IMR-90 (cell line): Measurements from ENCODE around the gene MZB1. TPM values are rescaled to one million over a fixed set of nuclear protein-coding genes. Genes with fewer than 3 reads are reported as not detected.

Experiments
- ATAC-seq: fragments of 200-7000 bp; cut with Tn5 transposase; 2 replicates; pipeline ENCODE4 v1.9.1; 2020; ENCODE audit warnings: low read depth, mild to moderate bottlenecking, moderate library complexity
- BruUV-seq: library from RNA; stranded (reverse); fragments of 400-500 nt; replicated peaks from 2 replicates; lab custom pipeline; 2021; lab: Mats Ljungman, UMichigan
- CTCF ChIA-PET: fragments of 300-600 bp; formaldehyde crosslinking; extraction: SDS; loops from one replicate; lab custom pipeline; 2021; ENCODE audit warnings: antibody characterized with exemption; lab: Yijun Ruan, JAX
- POLR2A ChIA-PET: fragments of 300-600 bp; sonication (Branson Sonifier 250); formaldehyde crosslinking; loops from one replicate; lab custom pipeline; 2022; ENCODE audit warnings: antibody characterized with exemption; ENCODE audit not compliant: unreplicated experiment; lab: Charles Lee
- DNase-seq: peaks from one replicate; pipeline ENCODE4 v3.0.0; 2013
- H2AFZ ChIP-seq: replicated peaks from 2 replicates; pipeline ENCODE3; 2013; ENCODE audit warnings: low read length, mild to moderate bottlenecking; ENCODE audit not compliant: poor library complexity
- H2AK5ac ChIP-seq: 2 replicates; pipeline ENCODE4 v1.6.1; 2013; ENCODE audit warnings: low read depth, low read length, inconsistent platforms
- H2AK9ac ChIP-seq: replicated peaks from 2 replicates; pipeline ENCODE3; 2013; ENCODE audit warnings: mild to moderate bottlenecking, low read depth, low read length, moderate library complexity; ENCODE audit not compliant: poor library complexity
- H2BK120ac ChIP-seq: 2 replicates; pipeline ENCODE4 v1.6.1; 2013; ENCODE audit warnings: low read depth, low read length, inconsistent platforms
- H2BK15ac ChIP-seq: 3 replicates; pipeline ENCODE4 v1.6.1; 2013; ENCODE audit warnings: low read depth, low read length, inconsistent platforms
- H2BK20ac ChIP-seq: 2 replicates; pipeline ENCODE4 v1.6.1; 2013; ENCODE audit warnings: low read depth, mild to moderate bottlenecking, inconsistent platforms, low read length, moderate library complexity
- H2BK5ac ChIP-seq: 2 replicates; pipeline ENCODE4 v1.6.1; 2013; ENCODE audit warnings: mild to moderate bottlenecking, low read depth, low read length, inconsistent platforms; ENCODE audit not compliant: poor library complexity, severe bottlenecking
- H3K14ac ChIP-seq: replicated peaks from 2 replicates; pipeline ENCODE4 v1.6.1; 2013; ENCODE audit warnings: low read depth, low read length, inconsistent platforms
- H3K18ac ChIP-seq: 2 replicates; pipeline ENCODE4 v1.6.1; 2013; ENCODE audit warnings: low read depth, low read length, control low read depth
- H3K23ac ChIP-seq: 2 replicates; pipeline ENCODE4 v1.6.1; 2013; ENCODE audit warnings: low read depth, low read length, inconsistent platforms
- H3K27ac ChIP-seq: 2 replicates; pipeline ENCODE4 v1.5.1; 2013; ENCODE audit warnings: mild to moderate bottlenecking, control low read depth, low read length; ENCODE audit not compliant: insufficient read depth
- H3K27me3 ChIP-seq: 2 replicates; pipeline ENCODE4 v1.6.1; 2013; ENCODE audit warnings: low read length; ENCODE audit not compliant: control insufficient read depth, insufficient read depth
- H3K36me3 ChIP-seq: 2 replicates; pipeline ENCODE4 v1.6.1; 2013; ENCODE audit warnings: low read length, mixed read lengths; ENCODE audit not compliant: control insufficient read depth, insufficient read depth
- H3K4ac ChIP-seq: 2 replicates; pipeline ENCODE4 v1.6.1; 2013; ENCODE audit warnings: low read depth, low read length, inconsistent platforms
- H3K4me1 ChIP-seq: 2 replicates; pipeline ENCODE4 v1.6.1; 2013; ENCODE audit warnings: low read length, mixed read lengths; ENCODE audit not compliant: control insufficient read depth, insufficient read depth
- H3K4me2 ChIP-seq: 2 replicates; pipeline ENCODE4 v1.6.1; 2013; ENCODE audit warnings: low read depth, mild to moderate bottlenecking, control low read depth, low read length, moderate library complexity
- H3K4me3 ChIP-seq: 2 replicates; pipeline ENCODE4 v1.5.1; 2013; ENCODE audit warnings: low read depth, mild to moderate bottlenecking, control low read depth, low read length, moderate library complexity; ENCODE audit not compliant: insufficient read depth
- H3K56ac ChIP-seq: 2 replicates; pipeline ENCODE4 v1.6.1; 2013; ENCODE audit warnings: low read length, inconsistent platforms; ENCODE audit not compliant: insufficient read depth; ENCODE audit errors: extremely low read depth
- H3K79me1 ChIP-seq, 2 experiments: 2 replicates each; pipeline ENCODE4 v1.6.1; 2013; ENCODE audit warnings: low read length in 2 of 2, inconsistent platforms in 1 of 2, low read depth in 1 of 2
- H3K9ac ChIP-seq: 2 replicates; pipeline ENCODE4 v1.6.1; 2013; ENCODE audit warnings: low read depth, low read length, control low read depth
- H3K9me1 ChIP-seq: 2 replicates; pipeline ENCODE4 v1.6.1; 2013; ENCODE audit warnings: low read length, inconsistent platforms; ENCODE audit not compliant: insufficient read depth
- H3K9me3 ChIP-seq: 2 replicates; pipeline ENCODE4 v1.6.1; 2013; ENCODE audit warnings: low read length; ENCODE audit not compliant: control insufficient read depth, insufficient read depth
- H4K20me1 ChIP-seq: 2 replicates; pipeline ENCODE4 v1.6.1; 2013; ENCODE audit warnings: low read length, inconsistent platforms; ENCODE audit not compliant: insufficient read depth
- H4K5ac ChIP-seq: 2 replicates; pipeline ENCODE4 v1.6.1; 2013; ENCODE audit warnings: mild to moderate bottlenecking, low read depth, low read length, control low read depth
- H4K8ac ChIP-seq, 2 experiments: 2 replicates each; pipeline ENCODE4 v1.6.1; 2013; ENCODE audit warnings: low read depth in 2 of 2, low read length in 2 of 2, control low read depth in 1 of 2, inconsistent platforms in 1 of 2
- H4K91ac ChIP-seq: 2 replicates; pipeline ENCODE4 v1.6.1; 2013; ENCODE audit warnings: low read depth, low read length, inconsistent platforms; ENCODE audit not compliant: insufficient read depth
- CEBPB ChIP-seq: IDR thresholded peaks from 2 replicates; pipeline ENCODE4 v1.6.1; 2012; ENCODE audit warnings: low read depth, low read length, improper control_type of control experiment
- FOS ChIP-seq: fragments of 150-350 bp; IDR thresholded peaks from 2 replicates; pipeline ENCODE4 v1.6.1; 2016; ENCODE audit warnings: low read depth, low read length
- MAFK ChIP-seq: IDR thresholded peaks from 2 replicates; pipeline ENCODE4 v1.6.1; 2012; ENCODE audit warnings: low read depth, low read length, improper control_type of control experiment
- MAZ ChIP-seq: IDR thresholded peaks from 2 replicates; pipeline ENCODE4 v1.6.1; 2012; ENCODE audit warnings: low read depth, mild to moderate bottlenecking, low read length, improper control_type of control experiment, moderate library complexity, borderline replicate concordance
- MXI1 ChIP-seq: IDR thresholded peaks from 2 replicates; pipeline ENCODE4 v1.6.1; 2012; ENCODE audit warnings: low read depth, mild to moderate bottlenecking, low read length, moderate library complexity, borderline replicate concordance
- NFE2L2 ChIP-seq: fragments of 150-350 bp; IDR thresholded peaks from 2 replicates; pipeline ENCODE4 v1.6.1; 2016; ENCODE audit warnings: low read depth, mild to moderate bottlenecking, low read length
- POLR2A ChIP-seq: IDR thresholded peaks from 2 replicates; pipeline ENCODE4 v1.6.1; 2012; ENCODE audit warnings: mild to moderate bottlenecking, low read depth, low read length
- RAD21 ChIP-seq: IDR thresholded peaks from 2 replicates; pipeline ENCODE4 v1.6.1; 2012; ENCODE audit warnings: low read length, improper control_type of control experiment
- RFX5 ChIP-seq: IDR thresholded peaks from 2 replicates; pipeline ENCODE4 v1.8.0; 2012; ENCODE audit warnings: low read depth, mild to moderate bottlenecking, low read length, moderate library complexity
- SMC3 ChIP-seq: fragments of 150-350 bp; IDR thresholded peaks from 2 replicates; pipeline ENCODE4 v1.6.1; 2016; ENCODE audit warnings: low read depth, mild to moderate bottlenecking, antibody characterized with exemption, low read length, moderate library complexity
- WGBS, 2 experiments: methylation state at CpG; one replicate each; pipeline versions ENCODE4 v1.1.5 to v1.1.7; 2013; ENCODE audit warnings: missing lambda C conversion rate in 2 of 2; ENCODE audit not compliant: insufficient read length in 1 of 2; ENCODE audit errors: extremely low coverage in 2 of 2; 5-methylcytosine and 5-hydroxymethylcytosine counted together
- dilution Hi-C: fragments of 300-500 bp; cut with HindIII; formaldehyde crosslinking; loops from one replicate; pipeline ENCODE4 v1.14.3; 2018; ENCODE audit warnings: low sequenced_read_pairs; ENCODE audit not compliant: unreplicated experiment
- in situ Hi-C: fragments of 300-500 bp; cut with MboI; formaldehyde crosslinking; loops from 3 replicates; pipeline ENCODE4 v1.14.3; 2019; ENCODE audit warnings: low sequenced_read_pairs, inconsistent platforms, mixed read lengths
- intact Hi-C: fragments of 100-400 bp; cut with micrococcal nuclease; formaldehyde crosslinking; loops from 2 replicates; pipeline ENCODE4 v1.10.0; 2022
- polyA plus RNA-seq, 3 experiments: library from polyadenylated mRNA; depleted of rRNA; stranded (reverse); fragments of >200 nt; gene quantifications; 2 replicates each; pipeline ENCODE4 v1.2.3, GENCODE V29; 2012; ENCODE audit warnings: low replicate concordance in 1 of 3
- total RNA-seq: library from RNA; depleted of rRNA; stranded (reverse); fragments of >200 nt; gene quantifications from 2 replicates; pipeline ENCODE4 v1.2.3, GENCODE V29; 2012

Gene MZB1
- total and polyA plus RNA-seq, 2 of the 4 experiments (the other 2 are of a cell fraction), result not detected

- Histone ChIP-seq H2AK9ac (peak overlapping the region; percentile 66), H3K4me3 (no peak overlapping the region), H4K20me1 (no peaks in the 10 kb centered on the region), H3K9ac (no peak overlapping the region), H3K4me2 (no peak overlapping the region), H3K14ac (no peak overlapping the region), H3K4me1 (peaks cover 5% of the 10 kb centered on the region; the same call in 1 of the 2 replicates), H3K9me1 (no peaks in the 10 kb centered on the region), H2BK120ac (no peak overlapping the region), H4K5ac (no peak overlapping the region), H3K27me3 (peaks cover 28% of the 10 kb centered on the region), H2BK20ac (no peak overlapping the region), H2AK5ac (peak overlapping the region; percentile 87; the same call in 1 of the 2 replicates), H3K18ac (no peak overlapping the region), H4K91ac (no peak overlapping the region), H3K36me3 (no peaks in the 10 kb centered on the region), H3K56ac (no peak overlapping the region), H2BK15ac (no peak overlapping the region), H2BK5ac (no peak overlapping the region), H3K4ac (no peak overlapping the region), H3K27ac (no peak overlapping the region), H3K79me1 (no peaks in the 10 kb centered on the region), H4K8ac (0 out of 4 replicates have a peak overlapping the region, but pooled peaks of 1 of the 2 experiments have one; percentile 47), H3K9me3 (peaks cover 16% of the 10 kb centered on the region; the same call in 1 of the 2 replicates), H2AFZ (peak overlapping the region; percentile 86), H3K23ac (no peak overlapping the region; the same call in 1 of the 2 replicates)
- ChIA-PET POLR2A (interaction anchor here (0.5 to 0.7 kb wide), 2 partner anchors 21 to 85 kb away, joined by 3 to 4 read pairs; no protein-coding TSS in a partner anchor), CTCF (no interaction called here)
- no TSS peak for BruUV-seq
- ATAC-seq, result no peak
- TF ChIP-seq RFX5, result no peak
- TF ChIP-seq RAD21, result no peak
- no peak for TF ChIP-seq POLR2A
- no peak for TF ChIP-seq FOS
- no peak for TF ChIP-seq NFE2L2
- TF ChIP-seq MXI1, result no peak
- TF ChIP-seq MAZ, result no peak
- no peak for TF ChIP-seq SMC3
- no peak for TF ChIP-seq MAFK
- TF ChIP-seq CEBPB, result no peak
- 100% methylated on average over 3 of the region's 10 CpGs; no CpG with 5 or more reads in 1 of the 2 experiments for WGBS, 2 experiments
- dilution Hi-C loops (no loop called here), intact Hi-C loops (no loop called here), in situ Hi-C loops (no loop called here)
- DNase-seq, result no peak
Measured at GRCh38 chr5:139390639-139391569, 1.2 kb upstream of the MZB1 start.
